ENCODE measurements around the gene SHMT1.
A peak's percentile ranks its signal among the peaks of the same experiment; 100 is the strongest.

SHMT1 gene

GRCh38 chr17:18364166-18364565, 816 bp upstream of the SHMT1 start:
- peak overlapping the region; percentile 100 for H3K4me2 ChIP-seq (ENCODE audit: low read depth, low read length, poor library complexity, severe bottlenecking)
- no peaks in the 10 kb centered on the region for H3K9me3 ChIP-seq (ENCODE audit: insufficient read depth, low read depth, low read length)
- TF ChIP-seq CTCF (conservative IDR thresholded peaks at IDR 0.05; ENCODE audit: low read length): no peak
- peaks cover 41% of the 10 kb centered on the region for H3K79me2 ChIP-seq (ENCODE audit: insufficient read depth, low read length)
- H3F3A ChIP-seq (ENCODE audit: low read depth): no peaks in the 10 kb centered on the region
- H3K4me1 ChIP-seq (ENCODE audit: insufficient read depth, low read length, poor library complexity, severe bottlenecking): peaks cover 13% of the 10 kb centered on the region
- H3K36me3 ChIP-seq (ENCODE audit: insufficient read depth, low read length): no peaks in the 10 kb centered on the region
- H2AFZ ChIP-seq (ENCODE audit: low read length): no peak overlapping the region
- peaks cover 6% of the 10 kb centered on the region for H4K20me1 ChIP-seq (ENCODE audit: insufficient read depth, low read length, poor library complexity, severe bottlenecking)
- peak overlapping the region; percentile 94 for H3K9ac ChIP-seq (ENCODE audit: low read depth, low read length, poor library complexity, severe bottlenecking)
- H3K4me3 ChIP-seq (ENCODE audit: low read length, poor library complexity, severe bottlenecking): no peak overlapping the region
- no peaks in the 10 kb centered on the region for H3K9me2 ChIP-seq (replicated peaks; ENCODE audit: low read depth, low read length)
- no peaks in the 10 kb centered on the region for H3K27me3 ChIP-seq (ENCODE audit: insufficient read depth, low read length, poor library complexity, severe bottlenecking)

GRCh38 chr17:18362698-18363100, 651 bp downstream of the SHMT1 start:
- Histone ChIP-seq H3K9ac (ENCODE audit: low read depth, low read length, poor library complexity, severe bottlenecking) (peak overlapping the region; percentile 94), H3K4me2 (ENCODE audit: low read depth, low read length, poor library complexity, severe bottlenecking) (peak overlapping the region; percentile 100), H3K36me3 (ENCODE audit: insufficient read depth, low read length) (no peaks in the 10 kb centered on the region), H3K79me2 (ENCODE audit: insufficient read depth, low read length) (peaks cover 53% of the 10 kb centered on the region), H4K20me1 (ENCODE audit: insufficient read depth, low read length, poor library complexity, severe bottlenecking) (peaks cover 6% of the 10 kb centered on the region), H3K27me3 (ENCODE audit: insufficient read depth, low read length, poor library complexity, severe bottlenecking) (no peaks in the 10 kb centered on the region), H3K9me3 (ENCODE audit: insufficient read depth, low read depth, low read length) (no peaks in the 10 kb centered on the region), H3K4me3 (ENCODE audit: low read length, poor library complexity, severe bottlenecking) (peak overlapping the region; percentile 92), H3K9me2 (replicated peaks; ENCODE audit: low read depth, low read length) (no peaks in the 10 kb centered on the region), H2AFZ (ENCODE audit: low read length) (peak overlapping the region; percentile 98), H3F3A (ENCODE audit: low read depth) (no peaks in the 10 kb centered on the region), H3K4me1 (ENCODE audit: insufficient read depth, low read length, poor library complexity, severe bottlenecking) (peaks cover 13% of the 10 kb centered on the region)
- TF ChIP-seq EZH2phosphoT487 (IDR thresholded peaks at IDR 0.05; ENCODE audit: borderline replicate concordance): no peak
- peak; percentile 29 for TF ChIP-seq CTCF (conservative IDR thresholded peaks at IDR 0.05; ENCODE audit: low read length)

- no peaks in the 10 kb centered on the region for H3K9me3 ChIP-seq (ENCODE audit: insufficient read depth, low read depth, low read length)
- no peak overlapping the region for H2AFZ ChIP-seq (ENCODE audit: low read length)
- peak overlapping the region; percentile 92 for H3K4me3 ChIP-seq (ENCODE audit: low read length, poor library complexity, severe bottlenecking)
- H3K9ac ChIP-seq (ENCODE audit: low read depth, low read length, poor library complexity, severe bottlenecking): peak overlapping the region; percentile 94
- H3F3A ChIP-seq (ENCODE audit: low read depth): no peaks in the 10 kb centered on the region
- peaks cover 10% of the 10 kb centered on the region for H4K20me1 ChIP-seq (ENCODE audit: insufficient read depth, low read length, poor library complexity, severe bottlenecking)
- no peaks in the 10 kb centered on the region for H3K27me3 ChIP-seq (ENCODE audit: insufficient read depth, low read length, poor library complexity, severe bottlenecking)
- H3K4me2 ChIP-seq (ENCODE audit: low read depth, low read length, poor library complexity, severe bottlenecking): peak overlapping the region; percentile 100
- peaks cover 13% of the 10 kb centered on the region for H3K4me1 ChIP-seq (ENCODE audit: insufficient read depth, low read length, poor library complexity, severe bottlenecking)
- no peaks in the 10 kb centered on the region for H3K36me3 ChIP-seq (ENCODE audit: insufficient read depth, low read length)
- no peak for TF ChIP-seq EZH2phosphoT487 (IDR thresholded peaks at IDR 0.05; ENCODE audit: borderline replicate concordance)
- no peak for TF ChIP-seq CTCF (conservative IDR thresholded peaks at IDR 0.05; ENCODE audit: low read length)
- peaks cover 58% of the 10 kb centered on the region for H3K79me2 ChIP-seq (ENCODE audit: insufficient read depth, low read length)
- no peaks in the 10 kb centered on the region for H3K9me2 ChIP-seq (replicated peaks; ENCODE audit: low read depth, low read length)
These were observed 1.3 kb downstream of the SHMT1 start for GRCh38 chr17:18361837-18362697.
